Islet of Langerhans (tissue), 1 donor: Measurements from ENCODE around the gene ESRP2.

Experiments
- FAIRE-seq: peaks from one replicate; lab custom pipeline; 2011; peaks lifted over from hg19 to GRCh38; lab: Jason Lieb, UNC

ESRP2 gene

GRCh38 chr16:68235887-68236136, at the start of gene ESRP2:
ESRP2 (minus strand) TSS chr16:68236127; CDS start chr16:68236045, 82 bp downstream.
- no peak for FAIRE-seq

GRCh38 chr16:68285683-68286082, 49.8 kb upstream of the ESRP2 start:
- FAIRE-seq: no peak

- no peak for FAIRE-seq
Observed at GRCh38 chr16:68284847-68285246, 48.9 kb upstream of the ESRP2 start.

- FAIRE-seq: no peak
Observed at GRCh38 chr16:68283801-68284598, 48.1 kb upstream of the ESRP2 start.

GRCh38 chr16:68283346-68283745, 47.4 kb upstream of the ESRP2 start:
- no peak for FAIRE-seq

- no peak for FAIRE-seq
Observed at GRCh38 chr16:68282064-68282452, 46.1 kb upstream of the ESRP2 start.

GRCh38 chr16:68281368-68282063, 45.6 kb upstream of the ESRP2 start:
- no peak for FAIRE-seq

- no peak for FAIRE-seq
Observed at GRCh38 chr16:68279726-68280558, 44.0 kb upstream of the ESRP2 start.

- FAIRE-seq: no peak
Observed at GRCh38 chr16:68276223-68276622, 40.3 kb upstream of the ESRP2 start.

GRCh38 chr16:68275611-68276191, 39.8 kb upstream of the ESRP2 start:
- no peak for FAIRE-seq

GRCh38 chr16:68274441-68274840, 38.5 kb upstream of the ESRP2 start:
- FAIRE-seq: no peak

GRCh38 chr16:68273896-68274295, 38.0 kb upstream of the ESRP2 start:
- no peak for FAIRE-seq

- FAIRE-seq: no peak
Observed at GRCh38 chr16:68273459-68273858, 37.5 kb upstream of the ESRP2 start.

GRCh38 chr16:68272507-68273209, 36.7 kb upstream of the ESRP2 start:
- FAIRE-seq: no peak

GRCh38 chr16:68270353-68270752, 34.4 kb upstream of the ESRP2 start:
- no peak for FAIRE-seq

- FAIRE-seq: no peak
Observed at GRCh38 chr16:68269793-68270192, 33.9 kb upstream of the ESRP2 start.

- no peak for FAIRE-seq
Observed at GRCh38 chr16:68267612-68268405, 31.9 kb upstream of the ESRP2 start.

GRCh38 chr16:68265078-68265920, 29.4 kb upstream of the ESRP2 start:
- FAIRE-seq: no peak

GRCh38 chr16:68264128-68265077, 28.5 kb upstream of the ESRP2 start, which contains the start of gene SLC7A6:
SLC7A6 (plus strand) TSS chr16:68264526; CDS start chr16:68274727, 10,201 bp downstream.
- no peak for FAIRE-seq
